Kidney (tissue), 14 donors: ENCODE measurements around the gene PRKAG2. TPM values are rescaled to one million over a fixed set of nuclear protein-coding genes. Genes with fewer than 3 reads are reported as not detected.
A peak's percentile ranks its signal among the peaks of the same experiment; 100 is the strongest.

Experiments
- DNase-seq, 5 donors: peaks; one replicate each; pipeline ENCODE4 v3.0.0-alpha.2; 2013 to 2020
- FAIRE-seq: peaks from 2 replicates; lab custom pipeline; 2012; peaks lifted over from hg19 to GRCh38; lab: Jason Lieb, UNC
- H3K27ac ChIP-seq, 2 donors: one replicate each; pipeline ENCODE4 v1.7.0; 2013; ENCODE audit warnings: low read depth in 2 of 2, low read length in 2 of 2, inconsistent platforms in 1 of 2
- H3K27me3 ChIP-seq: one replicate; pipeline ENCODE4 v1.7.1; 2013; ENCODE audit warnings: low read length, inconsistent platforms; ENCODE audit not compliant: control insufficient read depth, insufficient read depth
- H3K36me3 ChIP-seq, 3 donors: one replicate each; pipeline versions ENCODE4 v1.7.0 to v1.7.1; 2013; ENCODE audit warnings: low read length in 3 of 3, control low read depth in 1 of 3, inconsistent platforms in 1 of 3; ENCODE audit not compliant: insufficient read depth in 3 of 3, control insufficient read depth in 2 of 3
- H3K4me1 ChIP-seq, 3 donors: one replicate each; pipeline versions ENCODE4 v1.7.0 to v1.7.1; 2013; ENCODE audit warnings: low read length in 3 of 3, inconsistent platforms in 1 of 3, low read depth in 1 of 3; ENCODE audit not compliant: control insufficient read depth in 2 of 3, insufficient read depth in 2 of 3
- H3K4me3 ChIP-seq, 3 donors: one replicate each; pipeline versions ENCODE4 v1.7.0 to v1.8.1; 2013; ENCODE audit warnings: low read length in 3 of 3, control low read depth in 1 of 3, inconsistent platforms in 1 of 3
- H3K9ac ChIP-seq, 3 donors: one replicate each; pipeline versions ENCODE4 v1.7.0 to v1.7.1; 2013; ENCODE audit warnings: low read length in 3 of 3, control low read depth in 1 of 3, inconsistent platforms in 1 of 3
- H3K9me3 ChIP-seq, 3 donors: one replicate each; pipeline versions ENCODE4 v1.7.0 to v1.7.1; 2013; ENCODE audit warnings: low read length in 3 of 3, control low read depth in 1 of 3, inconsistent platforms in 1 of 3; ENCODE audit not compliant: control insufficient read depth in 2 of 3, insufficient read depth in 1 of 3
- intact Hi-C: fragments of 100-400 bp; cut with DNase I; formaldehyde crosslinking; loops from one replicate; pipeline ENCODE4 v1.11.1; 2022
- polyA plus RNA-seq: library from polyadenylated mRNA; stranded (reverse); fragments of 350-450 nt; fragmentation: Illumina TruSeq; extraction: RNeasy Lipid Tissue Mini Kit (QIAGEN cat#74804); gene quantifications from one replicate; pipeline ENCODE4 v1.2.3, GENCODE V29; 2014; ENCODE audit warnings: low read depth, low replicate concordance; ENCODE audit not compliant: insufficient read depth
- total RNA-seq: library from RNA; stranded (reverse); fragmentation: NEBNext Ultra II Directional; extraction: Animal tissue kit (Norgen Biotek cat#: 25700); gene quantifications from one replicate; pipeline ENCODE4 v1.2.1, GENCODE V29; 2021
- TF ChIP-seq, protein P1 (sequence below): IDR thresholded peaks from 3 replicates; pipeline ENCODE4 v1.5.1; 2012; ENCODE audit warnings: mild to moderate bottlenecking, moderate library complexity, borderline replicate concordance; ENCODE audit not compliant: insufficient read depth; ENCODE audit errors: extremely low read depth
- donor health status: control.
- donor health status: control.
- donor health status: control.
- donor health status: control.
- donor health status: control.
- donor health status: DM: yes; HTN: yes; CAD: no.
- donor health status: Normal renal cell carcinoma (clear cell type).

Gene PRKAG2
- total and polyA plus RNA-seq, 2 donors from 2014 or later, result 40.7 to 40.9 TPM

DNA sequence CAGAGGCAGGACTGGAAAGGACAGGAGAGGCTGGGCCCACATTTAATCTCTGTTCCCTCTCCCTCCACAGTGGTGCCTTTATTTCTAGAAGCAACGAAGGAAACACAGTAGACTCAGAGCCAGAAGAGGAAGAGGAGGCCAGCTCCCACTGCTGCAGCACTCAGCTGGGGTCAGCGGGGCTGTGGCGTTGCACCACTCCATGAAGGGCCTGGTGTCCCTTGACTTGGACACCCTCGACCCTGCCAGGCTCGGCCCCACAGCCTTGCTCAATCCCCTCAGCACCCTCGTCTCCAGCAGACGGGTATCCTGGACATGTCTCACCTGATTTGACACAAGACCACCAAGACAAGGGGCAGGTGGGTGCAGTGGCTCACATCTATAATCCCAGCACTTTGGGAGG, 38.8 kb downstream of the PRKAG2 start:
- FAIRE-seq, result no peak
- peaks cover 0 to 3% (median 0%) of the 10 kb centered on the region in 3 donors for H3K4me1 ChIP-seq
- no peak overlapping the region for H3K9ac ChIP-seq
- no peak overlapping the region for H3K4me3 ChIP-seq
- H3K36me3 ChIP-seq, result no peaks in the 10 kb centered on the region
- peak in 1 of 5 donors; percentile 79 for DNase-seq
- H3K9me3 ChIP-seq, result peaks cover 0 to 6% (median 0%) of the 10 kb centered on the region in 3 donors
- TF ChIP-seq, protein P1, sequence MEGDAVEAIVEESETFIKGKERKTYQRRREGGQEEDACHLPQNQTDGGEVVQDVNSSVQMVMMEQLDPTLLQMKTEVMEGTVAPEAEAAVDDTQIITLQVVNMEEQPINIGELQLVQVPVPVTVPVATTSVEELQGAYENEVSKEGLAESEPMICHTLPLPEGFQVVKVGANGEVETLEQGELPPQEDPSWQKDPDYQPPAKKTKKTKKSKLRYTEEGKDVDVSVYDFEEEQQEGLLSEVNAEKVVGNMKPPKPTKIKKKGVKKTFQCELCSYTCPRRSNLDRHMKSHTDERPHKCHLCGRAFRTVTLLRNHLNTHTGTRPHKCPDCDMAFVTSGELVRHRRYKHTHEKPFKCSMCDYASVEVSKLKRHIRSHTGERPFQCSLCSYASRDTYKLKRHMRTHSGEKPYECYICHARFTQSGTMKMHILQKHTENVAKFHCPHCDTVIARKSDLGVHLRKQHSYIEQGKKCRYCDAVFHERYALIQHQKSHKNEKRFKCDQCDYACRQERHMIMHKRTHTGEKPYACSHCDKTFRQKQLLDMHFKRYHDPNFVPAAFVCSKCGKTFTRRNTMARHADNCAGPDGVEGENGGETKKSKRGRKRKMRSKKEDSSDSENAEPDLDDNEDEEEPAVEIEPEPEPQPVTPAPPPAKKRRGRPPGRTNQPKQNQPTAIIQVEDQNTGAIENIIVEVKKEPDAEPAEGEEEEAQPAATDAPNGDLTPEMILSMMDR, result no peak
- H3K27ac ChIP-seq, result no peak overlapping the region
- intact Hi-C loops, result no loop called here
- H3K27me3 ChIP-seq, result no peaks in the 10 kb centered on the region

- TF ChIP-seq, protein P1, result no peak
- H3K9ac ChIP-seq, result no peak overlapping the region
- intact Hi-C loops, result no loop called here
- no peaks in the 10 kb centered on the region for H3K36me3 ChIP-seq
- H3K27me3 ChIP-seq, result no peaks in the 10 kb centered on the region
- peaks cover 0 to 3% (median 0%) of the 10 kb centered on the region in 3 donors for H3K4me1 ChIP-seq
- H3K27ac ChIP-seq, result no peak overlapping the region
- DNase-seq, result peak in 4 of 5 donors; percentile 47 to 71 (median 59)
- no peak overlapping the region for H3K4me3 ChIP-seq
- FAIRE-seq, result no peak
- H3K9me3 ChIP-seq, result peaks cover 0 to 6% (median 0%) of the 10 kb centered on the region in 3 donors
Observed at GRCh38 chr7:151837285-151838042, 39.5 kb downstream of the PRKAG2 start.

DNA sequence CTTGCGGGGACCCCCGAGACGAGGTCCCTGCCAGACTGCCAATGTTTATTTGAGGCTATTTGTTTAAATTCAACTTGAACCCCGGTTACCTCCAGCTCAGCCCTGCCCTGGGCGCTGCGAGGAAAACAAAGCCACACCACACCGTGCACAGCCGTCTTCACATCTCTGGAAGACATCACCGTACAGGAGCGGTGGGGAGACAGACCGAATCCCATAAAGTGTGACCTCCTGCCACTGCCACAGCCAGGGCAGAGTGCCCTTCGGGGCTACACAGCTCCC, 40.0 kb downstream of the PRKAG2 start:
- FAIRE-seq (no peak), DNase-seq (peak in 1 of 5 donors; percentile 61)
- TF ChIP-seq, protein P1, result no peak
- no peak overlapping the region for H3K9ac ChIP-seq
- intact Hi-C loops, result no loop called here
- H3K27ac ChIP-seq, result no peak overlapping the region
- peaks cover 0 to 3% (median 0%) of the 10 kb centered on the region in 3 donors for H3K4me1 ChIP-seq
- no peaks in the 10 kb centered on the region for H3K27me3 ChIP-seq
- peaks cover 0 to 6% (median 0%) of the 10 kb centered on the region in 3 donors for H3K9me3 ChIP-seq
- H3K36me3 ChIP-seq, result no peaks in the 10 kb centered on the region
- H3K4me3 ChIP-seq, result no peak overlapping the region
